Uterus (tissue), 4 donors: ENCODE measurements around the gene ACVRL1. TPM values are rescaled to one million over a fixed set of nuclear protein-coding genes. Genes with fewer than 3 reads are reported as not detected.

Experiments used
- DNase-seq, 2 donors: peaks; one replicate each; pipeline ENCODE4 v3.0.0-alpha.2; 2019 to 2020
- H3K27ac ChIP-seq, 2 donors: fragments of 200-600 bp; sonication (generic); 1 replicate in 1 of 2; 2 replicates in 1 of 2; pipeline ENCODE4 v1.5.1; 2016 to 2018
- H3K27me3 ChIP-seq, 2 donors: fragments of 200-600 bp; sonication (generic); one replicate each; pipeline ENCODE4 v1.5.1; 2018 to 2019; ENCODE audit warnings: control low read depth in 1 of 2
- H3K36me3 ChIP-seq, 2 donors: fragments of 200-600 bp; sonication (generic); one replicate each; pipeline ENCODE4 v1.5.1; 2019; ENCODE audit warnings: control low read depth in 1 of 2
- H3K4me1 ChIP-seq, 2 donors: fragments of 200-600 bp; sonication (generic); one replicate each; pipeline ENCODE4 v1.5.1; 2018 to 2019; ENCODE audit warnings: control low read depth in 1 of 2
- H3K4me3 ChIP-seq, 2 donors: fragments of 200-600 bp; sonication (generic); 1 replicate in 1 of 2; 2 replicates in 1 of 2; pipeline ENCODE4 v1.5.1; 2018 to 2019; ENCODE audit warnings: mild to moderate bottlenecking in 1 of 2
- H3K9me3 ChIP-seq, 2 donors: fragments of 200-600 bp; sonication (generic); one replicate each; pipeline ENCODE4 v1.5.1; 2019; ENCODE audit warnings: control low read depth in 1 of 2
- CTCF ChIP-seq, 4 experiments: fragments of 200-600 bp in 2 of 4; fragments of 450-650 bp in 2 of 4; sonication (generic) in 2 of 4; IDR thresholded peaks; one replicate each; pipeline ENCODE4 v1.5.1; 2016 to 2019; ENCODE audit warnings: antibody characterized with exemption in 4 of 4, mild to moderate bottlenecking in 2 of 4, moderate library complexity in 1 of 4
- POLR2A ChIP-seq, 2 donors: fragments of 450-650 bp; IDR thresholded peaks; one replicate each; pipeline ENCODE4 v1.6.1; 2016; ENCODE audit warnings: antibody characterized with exemption in 2 of 2, mild to moderate bottlenecking in 1 of 2, moderate library complexity in 1 of 2
- intact Hi-C: fragments of 100-400 bp; cut with DNase I; formaldehyde crosslinking; loops from one replicate; pipeline ENCODE4 v1.15.1; 2023; ENCODE audit warnings: low total_unique reads
- total RNA-seq, 4 donors: library from RNA; depleted of rRNA in 3 of 4; stranded (reverse); fragments of >200 nt in 3 of 4; gene quantifications; one replicate each; pipeline versions ENCODE4 v1.1.0 to v1.2.4, GENCODE V29; 2014 to 2023
- donor health status: DM: yes; HTN: yes; CAD: no.

The ACVRL1 gene
- total RNA-seq, 4 donors from 2014 or later, result 52.1 to 161 (median 127) TPM

DNA sequence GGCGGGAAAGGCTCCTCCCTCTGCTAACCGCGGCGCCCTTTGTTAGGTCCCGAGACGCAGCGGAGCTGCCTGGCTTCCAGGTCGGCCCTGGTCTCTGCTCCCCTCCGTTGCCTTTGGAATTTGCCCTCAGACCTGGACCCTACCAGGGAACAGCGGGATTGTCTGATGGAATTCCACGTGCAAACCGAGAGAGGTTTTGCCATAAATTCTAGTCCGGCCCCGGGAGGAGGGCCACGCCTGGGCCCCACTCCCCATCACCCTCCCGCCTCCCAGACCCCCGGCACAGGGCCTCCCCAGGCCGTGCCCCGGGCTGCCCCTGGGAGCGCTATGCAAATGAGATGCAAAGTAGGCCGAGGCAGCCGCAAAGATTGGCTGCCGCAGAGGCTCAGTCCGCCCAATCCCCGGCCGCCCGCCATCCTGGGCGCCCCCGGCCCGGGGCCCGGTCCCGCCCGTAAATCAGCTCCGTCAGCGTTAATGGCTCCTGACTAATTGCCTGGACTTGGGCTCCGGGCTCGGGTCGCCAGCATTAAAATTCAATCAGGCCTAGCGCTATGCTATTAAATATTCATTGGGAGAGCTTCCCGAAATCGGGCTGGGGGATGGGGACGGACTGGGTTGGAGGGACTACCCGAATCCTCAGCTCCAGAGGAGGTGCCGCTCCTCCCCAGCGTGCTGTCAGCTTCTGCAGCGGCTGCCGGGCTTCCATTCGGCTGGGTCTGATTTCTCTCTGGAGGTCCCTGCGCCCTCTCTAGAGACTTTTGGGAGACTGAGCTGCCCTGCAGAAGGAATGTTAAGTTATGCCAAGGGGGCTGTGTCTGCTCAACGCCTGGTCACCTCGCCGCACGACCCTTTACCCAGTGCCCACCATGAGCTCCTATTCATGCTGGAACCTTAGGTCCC lies 43.1 kb upstream of the ACVRL1 start:
- no peak overlapping the region for H3K27ac ChIP-seq
- intact Hi-C loops, result no loop called here
- DNase-seq, result no peak

GRCh38 chr12:51864833-51865670 lies 42.3 kb upstream of the ACVRL1 start:
- intact Hi-C loops, result no loop called here
- Histone ChIP-seq H3K9me3 (no peaks in the 10 kb centered on the region), H3K27me3 (peaks cover 0 to 12% of the 10 kb centered on the region in 2 donors), H3K4me1 (peaks cover 0 to 21% of the 10 kb centered on the region in 2 donors), H3K27ac (no peak overlapping the region), H3K4me3 (no peak overlapping the region), H3K36me3 (no peaks in the 10 kb centered on the region)
- TF ChIP-seq CTCF (IDR thresholded peaks at IDR 0.05) (no peak), POLR2A (IDR thresholded peaks at IDR 0.05) (no peak)
- no peak for DNase-seq

More for the DNA sequence above, 43.1 kb upstream of the ACVRL1 start:
- Histone ChIP-seq H3K4me3 (peak overlapping the region in 1 of 2 donors; percentile 13), H3K36me3 (no peaks in the 10 kb centered on the region), H3K9me3 (no peaks in the 10 kb centered on the region), H3K4me1 (peaks cover 0 to 16% of the 10 kb centered on the region in 2 donors), H3K27me3 (peaks cover 0 to 8% of the 10 kb centered on the region in 2 donors)
- TF ChIP-seq CTCF (IDR thresholded peaks at IDR 0.05) (no peak), POLR2A (IDR thresholded peaks at IDR 0.05) (no peak)

DNA sequence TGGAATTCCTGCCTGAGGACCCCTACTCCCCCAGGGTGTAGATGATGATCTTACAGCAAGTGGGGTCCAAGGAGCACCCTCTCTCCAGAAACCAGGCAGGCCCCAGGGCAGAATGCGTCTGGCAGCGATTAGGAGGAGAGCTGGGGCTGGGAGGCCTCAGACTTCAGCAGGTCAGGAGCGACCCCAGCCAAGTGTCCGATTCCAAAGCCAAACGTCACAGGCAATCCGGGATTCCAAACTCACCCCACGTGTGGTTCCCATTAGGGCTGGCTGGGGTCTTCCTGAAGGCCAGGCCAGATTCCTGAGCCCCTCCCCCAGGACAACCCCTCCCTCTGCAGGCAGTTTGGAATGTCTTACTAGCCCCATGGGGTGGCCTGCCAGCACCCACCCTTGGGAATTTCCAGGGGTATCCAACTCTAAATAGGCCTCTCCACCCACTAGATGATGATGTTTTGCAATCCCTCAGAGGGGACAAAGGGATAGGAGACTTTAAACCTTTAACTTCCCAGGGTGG lies 41.5 kb upstream of the ACVRL1 start:
- H3K27me3 ChIP-seq, result peaks cover 0 to 12% of the 10 kb centered on the region in 2 donors
- no peak for DNase-seq
- H3K27ac ChIP-seq, result no peak overlapping the region

GRCh38 chr12:51866324-51866723 lies 41.0 kb upstream of the ACVRL1 start:
- H3K4me3 ChIP-seq, result no peak overlapping the region
- peaks cover 0 to 12% of the 10 kb centered on the region in 2 donors for H3K27me3 ChIP-seq
- no peaks in the 10 kb centered on the region for H3K36me3 ChIP-seq
- intact Hi-C loops, result no loop called here
- DNase-seq, result no peak
- TF ChIP-seq POLR2A (IDR thresholded peaks at IDR 0.05) (no peak), CTCF (IDR thresholded peaks at IDR 0.05) (no peak)
- H3K27ac ChIP-seq, result no peak overlapping the region
- no peaks in the 10 kb centered on the region for H3K9me3 ChIP-seq
- H3K4me1 ChIP-seq, result peaks cover 0 to 21% of the 10 kb centered on the region in 2 donors

More for the DNA sequence above, 41.5 kb upstream of the ACVRL1 start:
- Histone ChIP-seq H3K4me1 (peaks cover 0 to 21% of the 10 kb centered on the region in 2 donors), H3K36me3 (no peaks in the 10 kb centered on the region), H3K9me3 (no peaks in the 10 kb centered on the region), H3K4me3 (no peak overlapping the region)
- intact Hi-C loops, result no loop called here
- TF ChIP-seq CTCF (IDR thresholded peaks at IDR 0.05) (no peak), POLR2A (IDR thresholded peaks at IDR 0.05) (no peak)
